Hematopoietic multipotent progenitor cell treated with erythropoietin and hydrocortisone succinate and interleukin-3 and kit ligand, for 8 days (in vitro differentiated cells): ENCODE results near the gene HDDC3.
A peak's percentile ranks its signal among the peaks of the same experiment; 100 is the strongest.
"Not testable (repeated sequence)": the region's sequence is repeated elsewhere in the genome, so short reads cannot be mapped to it uniquely, and the experiment has no call there.

Experiments used
- DNase-seq: peaks from one replicate; pipeline ENCODE4 v3.0.0-alpha.2; 2015

The HDDC3 gene

DNA sequence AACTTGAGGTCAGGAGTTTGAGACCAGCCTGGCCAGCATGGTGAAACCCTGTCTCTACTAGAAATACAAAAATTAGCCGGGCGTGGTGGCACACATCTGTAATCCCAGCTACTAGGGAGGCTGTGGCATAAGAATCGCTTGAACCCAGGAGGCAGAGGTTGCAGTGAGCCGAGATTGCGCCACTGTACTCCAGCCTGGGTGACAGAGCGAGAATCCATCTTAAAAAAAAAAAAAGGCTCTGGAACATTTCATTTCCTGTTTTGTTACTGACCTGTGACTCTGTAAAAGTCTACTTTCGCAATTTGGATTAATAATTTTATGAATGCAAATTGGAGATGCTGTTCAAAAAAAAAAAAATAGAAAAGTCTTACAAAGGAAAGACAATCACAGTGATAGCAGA, 4.2 kb downstream of the HDDC3 start:
- not testable (repeated sequence) for DNase-seq

DNA sequence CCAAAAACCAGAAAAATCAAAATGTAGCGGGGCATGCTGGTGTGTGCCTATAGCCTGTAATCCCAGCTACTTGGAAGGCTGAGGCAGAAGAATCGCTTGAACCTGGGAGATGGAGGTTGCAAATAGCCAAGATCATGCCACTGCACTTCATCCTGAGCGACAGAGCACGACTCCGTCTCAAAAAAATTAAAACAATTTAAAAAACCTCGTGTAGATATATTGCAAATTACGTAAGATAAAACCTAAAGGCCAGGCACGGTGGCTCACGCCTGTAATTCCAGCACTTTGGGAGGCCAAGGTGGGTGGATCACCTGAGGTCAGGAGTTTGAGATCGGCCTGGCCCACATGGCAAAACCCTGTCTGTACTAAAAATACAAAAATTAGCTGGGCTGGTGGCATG, 5.6 kb downstream of the HDDC3 start:
- DNase-seq = not testable (repeated sequence)

DNA sequence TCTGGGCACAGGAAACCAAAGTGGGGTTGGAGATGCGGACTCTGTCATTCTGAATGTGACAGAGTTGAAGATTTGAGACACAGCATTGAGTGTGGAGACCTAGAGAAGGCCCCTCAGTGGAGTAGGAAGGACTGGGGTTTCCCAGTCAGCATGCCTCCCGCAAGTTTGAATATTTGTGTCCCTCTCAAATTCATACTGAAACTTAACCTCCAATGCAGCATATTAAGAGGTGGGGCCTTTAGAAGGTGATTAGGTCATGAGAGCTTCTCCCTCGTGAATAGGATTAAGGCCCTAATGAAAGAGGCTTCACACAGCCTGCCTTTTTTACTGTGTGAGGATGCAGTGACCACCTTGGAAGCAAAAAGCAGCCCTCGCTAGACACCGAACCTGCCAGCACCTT, 8.0 kb downstream of the HDDC3 start:
- DNase-seq = no peak

DNA sequence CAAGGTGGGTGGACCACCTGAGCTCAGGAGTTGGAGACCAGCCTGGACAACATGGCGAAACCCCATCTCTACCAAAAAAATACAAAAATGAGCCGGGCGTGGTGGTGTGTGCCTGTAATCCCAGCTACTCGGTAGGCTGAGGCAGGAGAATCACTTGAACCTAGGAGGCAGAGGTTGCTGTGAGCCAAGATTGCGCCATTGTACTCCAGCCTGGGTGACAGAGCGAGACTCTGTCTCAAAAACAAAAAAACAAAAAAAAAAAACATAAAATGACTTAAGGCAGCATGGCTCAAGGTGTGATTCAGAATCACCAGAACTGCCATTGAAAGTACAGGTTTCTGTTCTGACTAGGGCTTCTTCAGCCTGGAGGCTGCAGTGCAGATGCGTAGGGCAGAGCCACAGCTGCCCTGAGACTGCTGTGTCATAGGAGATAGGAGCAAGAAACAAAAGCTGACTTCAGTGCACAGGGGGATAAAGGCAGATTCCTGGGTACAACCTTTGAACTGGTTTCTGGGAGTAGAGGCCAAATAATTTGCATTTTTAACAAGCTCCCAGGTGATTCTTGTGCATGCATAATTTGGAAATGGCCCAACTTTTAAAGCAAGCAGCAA, 9.5 kb downstream of the HDDC3 start:
- peak; percentile 61 for DNase-seq

DNA sequence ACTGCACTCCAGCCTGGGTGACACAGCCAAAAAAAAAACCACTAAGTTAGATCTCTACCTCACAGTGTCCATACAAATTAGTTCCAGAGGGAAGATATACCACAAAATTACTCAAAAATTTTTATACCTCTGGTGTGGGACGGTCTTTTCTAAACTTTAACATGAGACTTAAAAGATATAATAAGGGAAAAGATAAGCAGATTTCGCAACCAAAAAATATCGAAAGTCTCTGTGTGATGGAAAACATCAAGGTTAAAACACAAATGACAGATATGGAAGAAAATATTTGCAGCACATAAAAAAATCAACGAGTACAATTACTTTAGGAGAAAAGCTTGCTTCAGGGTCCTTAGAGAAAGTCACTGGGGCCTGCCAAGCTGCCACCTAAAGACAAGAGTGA, 10.5 kb downstream of the HDDC3 start:
- no peak for DNase-seq

DNA sequence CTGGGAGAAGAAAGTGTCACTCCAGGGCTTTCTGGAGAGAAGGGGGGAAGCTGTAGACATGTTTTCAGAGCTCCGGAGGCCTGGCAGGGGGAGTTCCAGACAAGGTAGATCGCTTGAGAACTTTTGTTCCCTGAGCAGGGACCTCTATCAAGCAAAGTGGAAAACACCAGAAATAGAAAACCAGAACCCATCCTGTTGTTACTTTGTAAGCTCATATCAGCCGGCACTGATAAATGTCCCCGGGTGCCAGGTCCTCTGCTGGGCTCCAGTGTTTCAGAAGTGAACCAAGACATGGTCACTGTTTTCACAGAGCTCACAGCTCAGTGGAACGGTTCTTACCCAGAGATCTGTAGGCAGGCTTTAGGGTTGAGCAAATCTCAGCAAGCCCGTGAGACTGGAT, 13.5 kb downstream of the HDDC3 start:
- no peak for DNase-seq

DNA sequence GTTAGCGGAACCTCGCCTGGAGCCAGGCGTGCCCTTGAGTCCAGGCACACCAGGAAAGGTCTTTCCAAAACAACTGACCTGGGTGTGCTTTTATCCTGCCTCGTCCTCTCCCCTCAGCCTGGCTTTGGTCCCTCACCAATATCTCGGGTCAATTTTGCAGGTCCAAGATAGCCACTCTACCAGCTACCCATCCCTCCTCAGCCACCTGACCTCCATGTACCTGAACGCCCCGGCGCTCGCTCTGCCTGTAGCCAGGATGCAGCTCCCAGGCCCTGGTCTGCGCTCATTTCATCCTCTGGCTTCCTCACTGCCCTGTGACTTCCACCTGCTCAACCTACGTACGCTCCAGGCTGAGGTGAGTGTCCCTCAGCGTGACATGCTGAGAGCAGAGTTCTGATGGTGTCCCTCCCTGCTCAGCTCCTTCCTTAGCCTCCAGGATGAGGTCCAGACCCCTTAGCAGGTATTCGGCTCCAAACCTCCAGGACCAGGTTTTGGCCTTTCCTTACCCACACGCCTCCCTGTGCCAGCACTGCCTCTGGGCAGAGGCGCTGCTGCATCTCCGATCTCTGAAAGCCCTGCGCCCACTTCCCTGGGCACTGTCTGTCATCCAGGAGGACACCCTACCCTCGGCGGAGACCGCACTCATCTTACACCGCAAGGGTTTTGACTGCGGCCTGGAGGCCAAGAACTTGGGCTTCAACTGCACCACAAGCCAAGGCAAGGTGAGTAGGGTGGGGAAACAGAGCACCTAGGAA, 14.1 kb downstream of the HDDC3 start:
- DNase-seq = no peak

DNA sequence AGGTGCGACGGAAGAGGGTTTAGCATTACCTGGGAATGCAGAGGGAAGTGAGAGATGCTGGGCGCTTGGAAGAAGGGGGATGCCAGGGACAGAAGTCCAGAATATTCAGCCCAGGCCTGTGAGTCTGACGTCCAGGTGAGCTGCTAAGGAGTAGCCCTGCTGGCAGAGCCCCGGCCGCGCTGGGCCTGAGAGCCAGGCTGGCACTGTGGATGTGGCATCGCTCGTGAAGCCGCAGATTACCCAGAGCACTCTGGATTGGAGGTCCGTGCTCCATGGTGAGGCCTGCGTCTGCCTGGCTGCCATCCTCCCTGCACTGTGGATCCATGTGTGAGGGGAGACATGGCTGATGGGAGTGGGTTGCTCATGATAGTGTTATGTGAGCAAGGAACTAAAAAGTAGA, 14.8 kb downstream of the HDDC3 start:
- no peak for DNase-seq

DNA sequence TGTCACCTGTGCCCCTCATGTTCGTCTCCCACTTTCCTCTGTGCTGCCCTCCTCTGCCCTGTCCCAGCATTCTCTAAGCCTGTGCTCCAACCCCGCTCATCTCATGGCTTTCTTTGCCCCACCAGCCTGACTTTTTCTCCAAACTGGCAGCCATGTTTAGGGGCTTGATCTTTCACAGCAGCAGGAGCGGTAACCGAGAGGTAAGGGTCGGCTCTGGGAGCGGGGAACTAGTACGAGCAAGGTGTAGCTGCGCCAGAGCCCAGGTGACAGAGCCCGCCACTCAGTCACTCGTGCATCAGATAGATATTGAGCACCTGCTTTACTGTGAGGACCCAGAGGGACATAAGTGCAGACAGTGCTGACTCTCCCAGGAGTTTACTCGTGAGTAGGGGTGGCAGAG, 15.9 kb downstream of the HDDC3 start:
- DNase-seq = no peak

DNA sequence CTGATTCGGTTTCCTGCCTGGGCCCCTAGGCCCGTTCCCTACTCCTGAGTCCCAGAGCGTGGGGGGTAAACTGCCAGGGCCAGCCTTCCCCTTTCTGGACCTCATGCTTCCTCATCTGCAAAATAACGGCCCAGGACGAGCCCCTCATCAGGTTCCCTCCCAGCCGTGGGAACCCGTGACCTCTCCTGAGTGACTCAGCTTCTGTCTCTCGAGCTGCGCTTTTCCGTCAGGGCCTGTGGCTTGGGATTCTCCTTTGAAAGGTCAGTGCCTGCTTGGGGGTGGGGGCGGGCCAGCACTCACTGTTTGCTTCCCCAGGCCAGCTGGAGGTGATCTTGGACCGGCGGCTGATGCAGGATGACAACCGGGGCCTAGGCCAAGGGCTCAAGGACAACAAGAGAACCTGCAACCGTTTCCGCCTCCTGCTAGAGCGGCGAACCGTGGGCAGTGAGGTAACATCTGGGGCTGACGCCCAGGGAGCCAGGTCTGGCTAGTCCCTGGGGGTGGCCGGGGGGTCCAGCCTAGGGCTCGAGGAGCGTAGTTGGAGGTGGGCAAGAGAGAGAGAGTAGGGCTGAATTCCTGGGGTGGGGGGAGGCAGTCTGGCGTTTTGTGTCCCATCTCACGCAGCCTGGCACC, 16.4 kb downstream of the HDDC3 start:
- DNase-seq = no peak

DNA sequence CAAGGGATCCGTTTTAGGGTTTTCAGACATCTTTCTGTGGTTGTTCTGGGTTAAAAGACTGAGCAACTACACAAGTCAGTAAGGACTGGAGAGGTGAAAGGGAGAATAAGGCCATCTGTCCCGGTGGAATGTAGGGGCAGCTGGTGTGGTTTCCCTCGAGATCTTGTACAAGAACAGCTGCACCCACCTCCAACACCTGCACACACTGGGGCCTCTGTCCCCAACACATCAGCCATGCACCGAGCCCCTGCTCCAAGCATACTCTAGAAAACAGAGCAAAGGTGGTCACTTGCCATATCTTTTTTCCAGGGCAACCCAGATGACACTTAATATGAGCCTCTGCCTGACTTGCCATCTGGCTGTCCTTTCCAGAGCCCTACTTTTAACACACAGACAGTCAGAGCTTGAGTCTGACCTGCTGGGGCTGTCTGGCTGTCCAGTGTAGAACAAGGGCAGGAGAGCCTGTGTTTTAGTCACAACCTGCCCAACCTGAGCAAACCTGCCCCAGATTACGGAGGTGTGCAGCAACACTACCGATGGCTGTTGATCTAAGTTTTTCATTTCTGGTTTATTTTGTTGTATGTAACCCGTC, 17.0 kb downstream of the HDDC3 start:
- DNase-seq = no peak

DNA sequence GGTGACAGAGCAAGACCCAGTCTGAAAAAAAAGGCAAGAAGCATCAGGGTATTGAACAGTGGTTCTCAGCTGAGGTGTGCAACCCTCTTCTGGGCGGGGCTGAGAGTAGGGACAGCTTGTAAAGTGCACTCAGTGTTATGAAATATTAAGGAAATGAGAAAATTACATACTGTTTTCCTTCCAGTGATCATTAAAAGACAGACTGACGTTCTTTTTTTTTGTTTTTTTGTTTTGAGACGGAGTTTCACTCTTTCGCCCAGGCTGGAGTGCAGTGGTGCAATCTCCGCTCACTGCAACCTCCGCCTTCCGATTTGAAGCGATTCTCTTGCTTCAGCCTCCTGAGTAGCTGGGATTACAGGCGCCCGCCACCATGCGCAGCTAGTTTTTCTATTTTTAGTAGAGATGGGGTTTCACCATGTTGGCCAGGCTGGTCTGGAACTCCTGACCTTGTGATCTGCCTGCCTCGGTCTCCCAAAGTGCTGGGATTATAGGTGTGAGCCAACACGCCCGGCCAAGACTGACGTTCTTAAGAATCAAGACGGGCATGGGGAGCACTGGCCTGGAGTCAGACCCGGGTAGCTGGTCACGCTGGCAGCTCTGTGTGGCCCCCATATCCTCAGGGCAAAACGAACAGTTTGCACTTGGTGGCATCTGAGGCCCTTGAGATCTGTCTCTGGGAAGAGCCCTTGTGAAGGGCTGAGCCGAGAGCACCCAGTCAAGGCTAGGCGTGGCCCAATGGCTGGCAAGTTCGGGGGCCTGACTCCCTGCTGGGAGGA, 17.9 kb downstream of the HDDC3 start:
- DNase-seq = no peak

DNA sequence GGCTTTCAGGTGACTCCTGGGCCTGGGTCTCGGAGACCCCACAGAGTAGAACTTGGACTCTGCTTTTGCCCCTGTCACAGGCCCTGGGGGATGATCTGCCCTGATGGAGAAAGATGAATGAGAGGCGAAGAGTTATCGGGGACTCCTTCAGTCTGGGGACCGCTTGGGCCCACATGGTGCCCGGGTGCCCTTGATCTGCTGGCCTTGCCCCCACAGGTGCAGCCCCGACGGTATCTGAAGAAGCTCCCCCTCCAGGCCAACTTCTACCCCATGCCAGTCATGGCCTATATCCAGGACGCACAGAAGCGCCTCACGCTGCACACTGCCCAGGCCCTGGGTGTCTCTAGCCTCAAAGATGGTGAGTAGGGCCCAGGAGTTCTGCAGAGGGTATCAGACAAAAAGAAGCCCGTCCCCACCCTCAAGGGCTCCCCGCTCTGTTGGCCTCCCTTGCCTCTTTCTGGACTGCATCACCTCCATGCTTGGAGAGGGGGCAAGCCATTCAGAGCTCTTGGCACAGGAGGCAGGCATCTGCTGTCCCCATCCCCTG, 18.9 kb downstream of the HDDC3 start:
- no peak for DNase-seq

DNA sequence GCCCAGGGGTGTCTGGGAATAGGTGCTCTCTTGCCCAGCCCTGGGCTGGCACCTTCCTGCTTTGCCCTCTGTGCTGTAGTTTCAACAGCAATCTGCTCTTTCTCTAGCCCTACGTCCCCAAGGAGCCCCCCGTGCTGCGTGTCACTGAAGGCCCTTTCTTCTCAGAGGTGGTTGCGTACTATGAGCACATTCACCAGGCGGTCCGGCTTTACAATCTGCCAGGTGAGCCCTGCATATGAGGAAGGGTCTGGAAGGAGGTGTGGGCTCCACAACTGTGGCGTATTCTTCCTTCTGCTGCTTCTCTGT, 19.6 kb downstream of the HDDC3 start:
- no peak for DNase-seq

DNA sequence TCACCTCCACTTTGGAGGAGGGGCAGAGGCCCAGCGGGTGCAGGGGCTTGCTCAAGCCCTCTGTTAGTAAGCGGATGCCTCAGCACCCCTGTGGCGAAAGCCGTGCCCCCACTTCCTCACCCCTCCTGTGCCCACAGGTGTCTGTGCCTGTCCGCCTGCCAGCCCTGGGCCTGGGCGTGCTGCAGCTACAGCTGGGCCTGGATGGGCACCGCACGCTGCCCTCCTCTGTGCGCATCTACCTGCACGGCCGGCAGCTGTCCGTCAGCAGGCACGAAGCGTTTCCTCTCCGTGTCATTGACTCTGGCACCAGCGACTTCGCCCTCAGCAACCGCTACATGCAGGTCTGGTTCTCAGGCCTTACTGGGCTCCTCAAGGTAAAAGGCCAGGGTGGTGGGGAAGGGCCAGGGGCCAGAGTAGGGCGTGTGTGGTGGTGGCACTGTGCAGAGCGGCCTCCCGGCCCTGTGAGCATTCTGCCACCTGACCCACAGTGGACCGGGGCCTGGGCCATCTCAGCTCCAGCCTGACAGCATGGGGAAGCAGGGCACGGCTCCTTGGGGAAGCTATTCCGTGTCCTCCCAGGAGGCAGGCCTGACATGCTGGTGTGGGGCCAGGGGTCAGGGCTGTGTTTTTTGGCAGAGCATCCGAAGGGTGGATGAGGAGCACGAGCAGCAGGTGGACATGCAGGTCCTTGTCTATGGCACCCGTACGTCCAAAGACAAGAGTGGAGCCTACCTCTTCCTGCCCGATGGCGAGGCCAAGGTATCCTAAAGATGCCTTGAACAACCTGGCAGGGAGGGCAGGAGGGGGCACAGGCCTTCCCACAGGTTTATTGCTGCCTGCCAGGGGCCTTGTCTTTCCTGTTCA, 20.2 kb downstream of the HDDC3 start:
- no peak for DNase-seq

DNA sequence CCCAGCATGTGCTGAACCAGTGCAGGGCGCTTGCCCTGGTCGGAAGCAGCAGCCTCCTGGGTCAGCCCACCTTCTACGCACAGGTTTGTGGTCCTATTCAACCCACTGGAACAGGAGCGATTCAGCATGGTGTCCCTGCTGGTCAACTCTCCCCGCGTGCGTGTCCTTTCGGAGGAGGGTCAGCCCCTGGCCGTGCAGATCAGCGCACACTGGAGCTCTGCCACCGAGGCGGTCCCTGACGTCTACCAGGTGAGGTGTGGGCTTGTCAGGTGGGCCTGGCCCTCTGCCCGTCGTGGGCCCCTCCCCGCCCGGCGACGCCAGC, 21.1 kb downstream of the HDDC3 start:
- DNase-seq = no peak

DNA sequence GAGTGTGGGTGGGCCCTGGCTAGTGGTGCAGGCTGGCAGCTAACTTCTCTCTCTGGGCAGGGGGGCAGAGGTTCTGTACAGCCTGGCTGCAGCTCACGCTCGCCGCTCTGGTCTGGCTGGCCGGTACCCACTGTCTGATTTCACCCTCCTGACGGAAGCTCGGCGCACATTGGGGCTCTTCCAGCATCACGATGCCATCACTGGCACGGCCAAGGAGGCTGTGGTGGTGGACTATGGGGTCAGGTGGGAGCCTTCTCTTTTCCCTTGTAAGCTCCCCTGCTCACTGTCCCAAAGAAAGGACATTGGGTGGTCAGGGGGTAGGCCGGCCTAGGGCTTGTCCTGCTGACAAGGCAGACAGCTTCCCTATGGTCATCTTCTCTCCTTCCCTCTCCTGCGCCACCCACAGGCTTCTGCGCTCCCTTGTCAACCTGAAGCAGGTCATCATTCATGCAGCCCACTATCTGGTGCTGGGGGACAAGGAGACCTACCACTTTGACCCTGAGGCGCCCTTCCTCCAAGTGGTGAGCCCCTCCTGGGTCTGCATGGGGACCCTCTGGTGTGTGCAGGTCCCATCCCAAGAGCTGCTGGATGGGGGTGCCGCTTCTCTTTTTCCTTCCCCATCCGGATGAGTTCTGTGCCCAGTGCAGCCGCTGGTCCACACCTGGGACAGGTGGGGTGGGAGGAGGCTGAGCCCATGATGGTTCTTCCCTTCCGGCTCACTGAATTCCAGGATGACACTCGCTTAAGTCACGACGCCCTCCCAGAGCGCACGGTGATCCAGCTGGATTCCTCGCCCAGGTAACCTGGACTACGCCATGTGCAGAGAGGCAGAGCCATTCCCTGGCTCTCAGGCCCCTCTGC, 21.7 kb downstream of the HDDC3 start:
- no peak for DNase-seq

DNA sequence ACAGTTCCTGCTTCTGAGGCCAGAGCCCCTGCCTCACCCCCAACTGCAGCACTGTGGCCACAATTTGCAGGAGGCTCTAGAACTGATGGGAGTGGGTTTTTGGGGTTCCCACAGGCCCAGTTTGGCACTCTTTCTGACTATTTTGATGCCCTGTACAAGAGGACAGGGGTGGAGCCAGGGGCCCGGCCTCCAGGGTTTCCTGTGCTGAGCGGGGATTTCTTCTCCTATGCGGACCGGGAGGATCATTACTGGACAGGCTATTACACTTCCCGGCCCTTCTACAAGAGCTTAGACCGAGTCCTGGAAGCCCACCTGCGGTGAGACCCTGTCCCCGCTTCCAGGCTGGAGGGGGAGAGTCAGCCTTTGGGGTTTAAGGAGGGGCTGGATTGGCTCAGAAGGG, 22.4 kb downstream of the HDDC3 start:
- no peak for DNase-seq

DNA sequence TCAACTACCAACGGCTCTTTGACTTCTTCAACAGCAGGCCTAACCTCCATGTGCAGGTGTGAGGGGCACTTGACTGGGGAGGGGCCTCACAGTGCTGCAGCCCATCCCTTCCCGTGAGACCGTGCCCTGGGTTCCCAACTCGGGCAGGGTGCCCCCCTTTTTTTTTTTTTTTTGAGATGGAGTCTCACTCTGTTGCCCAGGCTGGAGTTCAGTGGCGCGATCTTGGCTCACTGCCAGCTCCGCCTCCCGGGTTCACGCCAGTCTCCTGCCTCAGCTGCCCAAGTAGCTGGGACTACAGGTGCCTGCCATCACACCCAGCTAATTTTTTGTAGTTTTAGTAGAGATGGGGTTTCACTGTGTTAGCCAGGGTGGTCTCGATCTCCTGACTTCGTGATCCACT, 22.9 kb downstream of the HDDC3 start:
- DNase-seq = not testable (repeated sequence)

DNA sequence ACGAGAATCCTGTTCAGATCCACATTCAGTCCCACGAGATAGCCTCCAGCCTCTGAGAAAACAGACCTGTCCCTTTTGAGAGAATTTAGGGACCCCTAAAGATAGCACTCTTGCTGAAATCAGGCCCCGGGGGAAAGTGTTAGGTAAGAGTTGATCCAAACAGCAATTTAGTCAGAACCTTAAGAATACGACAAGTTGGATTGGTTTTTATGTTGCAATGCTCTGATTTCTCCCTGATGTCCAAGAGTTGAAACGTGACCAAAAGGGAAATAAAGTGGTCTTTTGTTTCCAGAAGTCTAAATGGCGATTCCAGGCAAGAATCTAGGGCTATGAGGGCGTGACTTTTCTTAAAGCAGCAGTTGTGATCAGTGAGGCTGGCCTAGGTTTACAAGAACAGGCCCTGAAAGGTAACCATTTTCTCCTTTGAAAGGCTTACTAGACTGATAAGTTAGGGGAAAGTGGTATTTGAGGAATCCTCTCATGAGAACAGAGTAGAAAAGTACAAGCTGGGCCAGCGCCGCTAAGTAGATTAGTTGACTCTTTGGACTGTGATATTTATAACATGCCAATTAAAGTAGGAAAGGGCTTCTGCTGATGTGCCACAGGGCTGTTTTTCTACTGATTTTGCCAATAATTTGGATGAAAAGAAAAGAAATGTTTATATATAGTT, 24.4 kb downstream of the HDDC3 start:
- no peak for DNase-seq
